Activated CD4-positive, CD25-positive, alpha-beta regulatory T cell (primary cell): Measurements from ENCODE around the gene RNF224.
"Not testable (repeated sequence)": the region's sequence is repeated elsewhere in the genome, so short reads cannot be mapped to it uniquely, and the experiment has no call there.

Experiments used
- DNase-seq, 4 experiments: peaks; one replicate each; lab custom pipeline; 2025; lab: John Stamatoyannopoulos, UW

RNF224 gene

DNA sequence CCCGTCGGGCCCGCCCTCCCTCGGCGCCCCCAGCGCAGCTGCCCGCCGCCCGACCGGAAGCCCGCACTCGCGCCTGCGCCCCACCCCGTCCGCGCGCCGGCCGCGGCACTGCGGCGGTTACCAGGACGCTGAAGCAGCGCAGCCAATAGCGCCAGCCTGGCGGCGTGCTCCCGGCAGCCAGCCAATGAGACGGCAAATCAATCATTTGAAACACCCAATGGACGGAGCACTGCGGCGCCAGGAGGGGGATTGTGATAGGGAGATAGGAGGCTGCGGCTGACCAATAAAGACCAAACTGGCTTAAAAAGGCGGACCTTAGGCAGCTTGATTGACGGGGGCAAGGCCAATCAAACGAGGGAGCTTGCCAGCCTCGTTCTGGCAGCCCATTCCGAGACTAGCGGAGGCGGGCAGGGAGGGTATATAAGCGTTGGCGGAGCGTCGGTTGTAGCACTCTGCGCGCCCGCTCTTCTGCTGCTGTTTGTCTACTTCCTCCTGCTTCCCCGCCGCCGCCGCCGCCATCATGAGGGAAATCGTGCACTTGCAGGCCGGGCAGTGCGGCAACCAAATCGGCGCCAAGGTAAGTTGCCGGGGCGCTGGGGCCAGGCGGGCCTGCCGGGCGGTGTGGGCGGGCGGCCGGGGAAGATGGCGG, 13.7 kb downstream of the RNF224 start, which contains the start of gene TUBB4B:
TSS of gene TUBB4B (plus strand) at position 447 of the 649 bp plus-strand sequence. CDS start at position 521, 74 bp downstream.
- DNase-seq, result peak; percentile 91 to 100 (median 96)

DNA sequence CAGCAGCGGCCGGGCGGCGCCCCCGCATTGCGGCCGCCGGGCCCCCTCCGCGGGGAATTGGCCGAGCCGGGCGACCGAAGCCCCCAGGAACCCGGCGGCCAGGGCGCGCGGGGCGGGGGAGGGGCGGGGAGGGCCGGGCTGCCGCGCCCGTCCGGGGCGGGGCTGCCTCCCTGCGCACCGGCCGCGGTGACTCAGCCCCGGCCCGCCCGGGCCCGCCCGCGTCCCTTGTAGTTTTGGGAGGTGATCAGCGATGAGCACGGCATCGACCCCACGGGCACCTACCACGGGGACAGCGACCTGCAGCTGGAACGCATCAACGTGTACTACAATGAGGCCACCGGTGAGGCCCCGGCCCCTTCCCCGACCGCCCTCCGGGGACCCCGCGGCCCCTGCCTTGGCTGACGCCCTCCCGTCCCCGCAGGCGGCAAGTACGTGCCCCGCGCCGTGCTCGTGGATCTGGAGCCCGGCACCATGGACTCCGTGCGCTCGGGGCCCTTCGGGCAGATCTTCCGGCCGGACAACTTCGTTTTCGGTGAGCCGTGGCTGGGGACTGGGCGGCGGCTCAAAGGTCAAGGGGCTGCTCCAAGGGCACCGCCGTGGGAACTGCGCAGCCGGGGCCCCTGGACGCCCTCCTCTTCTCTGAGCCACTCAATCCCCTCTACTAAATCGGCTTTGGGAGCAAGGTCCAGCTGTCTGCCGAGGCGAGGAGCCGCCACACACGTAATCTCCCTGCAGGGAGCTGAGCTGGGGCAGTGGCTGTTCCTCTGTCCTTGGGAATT, 14.4 kb downstream of the RNF224 start:
- DNase-seq, result peak; percentile 37 to 69 (median 50)

DNA sequence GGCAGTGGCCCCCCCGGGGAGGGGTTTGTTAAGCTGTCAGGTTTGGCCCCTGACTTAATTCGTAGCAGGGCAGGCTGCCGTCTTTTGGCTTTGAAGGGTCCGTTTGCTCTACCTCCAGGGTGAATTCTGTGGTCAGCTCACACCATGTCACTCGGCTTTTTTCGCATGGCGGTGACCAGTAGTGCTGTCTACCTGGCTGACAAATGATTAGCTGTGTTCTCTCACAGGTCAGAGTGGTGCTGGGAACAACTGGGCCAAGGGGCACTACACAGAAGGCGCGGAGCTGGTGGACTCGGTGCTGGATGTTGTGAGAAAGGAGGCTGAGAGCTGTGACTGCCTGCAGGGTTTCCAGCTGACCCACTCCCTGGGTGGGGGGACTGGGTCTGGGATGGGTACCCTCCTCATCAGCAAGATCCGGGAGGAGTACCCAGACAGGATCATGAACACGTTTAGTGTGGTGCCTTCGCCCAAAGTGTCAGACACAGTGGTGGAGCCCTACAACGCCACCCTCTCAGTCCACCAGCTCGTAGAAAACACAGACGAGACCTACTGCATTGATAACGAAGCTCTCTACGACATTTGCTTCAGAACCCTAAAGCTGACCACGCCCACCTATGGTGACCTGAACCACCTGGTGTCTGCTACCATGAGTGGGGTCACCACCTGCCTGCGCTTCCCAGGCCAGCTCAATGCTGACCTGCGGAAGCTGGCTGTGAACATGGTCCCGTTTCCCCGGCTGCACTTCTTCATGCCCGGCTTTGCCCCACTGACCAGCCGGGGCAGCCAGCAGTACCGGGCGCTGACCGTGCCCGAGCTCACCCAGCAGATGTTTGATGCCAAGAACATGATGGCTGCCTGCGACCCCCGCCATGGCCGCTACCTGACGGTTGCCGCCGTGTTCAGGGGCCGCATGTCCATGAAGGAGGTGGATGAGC, 15.2 kb downstream of the RNF224 start:
- DNase-seq, result no peak

DNA sequence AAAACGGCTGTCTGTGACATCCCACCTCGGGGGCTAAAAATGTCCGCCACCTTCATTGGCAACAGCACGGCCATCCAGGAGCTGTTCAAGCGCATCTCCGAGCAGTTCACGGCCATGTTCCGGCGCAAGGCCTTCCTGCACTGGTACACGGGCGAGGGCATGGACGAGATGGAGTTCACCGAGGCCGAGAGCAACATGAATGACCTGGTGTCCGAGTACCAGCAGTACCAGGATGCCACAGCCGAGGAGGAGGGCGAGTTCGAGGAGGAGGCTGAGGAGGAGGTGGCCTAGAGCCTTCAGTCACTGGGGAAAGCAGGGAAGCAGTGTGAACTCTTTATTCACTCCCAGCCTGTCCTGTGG, 15.9 kb downstream of the RNF224 start:
- not testable (repeated sequence) for DNase-seq

DNA sequence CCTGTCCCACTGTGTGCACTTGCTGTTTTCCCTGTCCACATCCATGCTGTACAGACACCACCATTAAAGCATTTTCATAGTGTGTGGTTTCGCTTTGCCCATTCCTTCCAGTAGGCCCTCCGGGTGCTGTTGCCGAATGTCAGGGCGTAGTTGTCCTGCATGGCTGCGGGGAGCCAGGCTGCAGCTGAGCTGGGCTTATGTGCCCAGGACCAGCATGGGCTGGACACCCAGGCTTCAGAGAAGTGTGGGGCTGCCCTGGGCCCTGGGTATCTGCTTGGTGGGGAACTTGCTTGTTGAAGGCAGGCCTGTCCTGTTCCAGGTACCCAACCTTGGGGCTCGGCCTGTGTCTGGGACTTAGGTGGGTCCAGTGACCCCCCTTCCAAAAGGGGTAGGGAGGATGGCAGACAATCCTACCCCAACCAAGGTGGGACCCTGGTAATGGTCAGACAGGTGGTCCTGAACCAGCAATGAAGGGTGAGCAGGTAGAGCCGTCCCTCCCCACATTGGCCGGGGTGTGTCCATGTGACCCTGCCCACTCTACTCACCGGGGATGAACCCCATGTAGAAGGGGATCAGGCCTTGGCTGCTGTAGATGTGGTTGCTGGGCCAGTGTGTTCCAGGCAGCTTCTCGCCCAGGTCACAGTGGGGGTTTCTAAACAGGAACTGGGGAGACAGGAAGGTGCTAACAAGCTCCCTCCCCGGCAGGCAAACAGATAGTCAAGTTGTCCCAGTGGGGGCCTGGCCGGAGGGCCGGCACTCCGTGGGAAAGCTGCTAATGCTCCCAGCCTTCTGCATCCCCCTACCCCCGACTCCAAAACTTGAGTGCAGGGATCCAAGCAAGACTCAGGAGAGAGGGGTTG, 16.6 kb downstream of the RNF224 start:
- no peak for DNase-seq

DNA sequence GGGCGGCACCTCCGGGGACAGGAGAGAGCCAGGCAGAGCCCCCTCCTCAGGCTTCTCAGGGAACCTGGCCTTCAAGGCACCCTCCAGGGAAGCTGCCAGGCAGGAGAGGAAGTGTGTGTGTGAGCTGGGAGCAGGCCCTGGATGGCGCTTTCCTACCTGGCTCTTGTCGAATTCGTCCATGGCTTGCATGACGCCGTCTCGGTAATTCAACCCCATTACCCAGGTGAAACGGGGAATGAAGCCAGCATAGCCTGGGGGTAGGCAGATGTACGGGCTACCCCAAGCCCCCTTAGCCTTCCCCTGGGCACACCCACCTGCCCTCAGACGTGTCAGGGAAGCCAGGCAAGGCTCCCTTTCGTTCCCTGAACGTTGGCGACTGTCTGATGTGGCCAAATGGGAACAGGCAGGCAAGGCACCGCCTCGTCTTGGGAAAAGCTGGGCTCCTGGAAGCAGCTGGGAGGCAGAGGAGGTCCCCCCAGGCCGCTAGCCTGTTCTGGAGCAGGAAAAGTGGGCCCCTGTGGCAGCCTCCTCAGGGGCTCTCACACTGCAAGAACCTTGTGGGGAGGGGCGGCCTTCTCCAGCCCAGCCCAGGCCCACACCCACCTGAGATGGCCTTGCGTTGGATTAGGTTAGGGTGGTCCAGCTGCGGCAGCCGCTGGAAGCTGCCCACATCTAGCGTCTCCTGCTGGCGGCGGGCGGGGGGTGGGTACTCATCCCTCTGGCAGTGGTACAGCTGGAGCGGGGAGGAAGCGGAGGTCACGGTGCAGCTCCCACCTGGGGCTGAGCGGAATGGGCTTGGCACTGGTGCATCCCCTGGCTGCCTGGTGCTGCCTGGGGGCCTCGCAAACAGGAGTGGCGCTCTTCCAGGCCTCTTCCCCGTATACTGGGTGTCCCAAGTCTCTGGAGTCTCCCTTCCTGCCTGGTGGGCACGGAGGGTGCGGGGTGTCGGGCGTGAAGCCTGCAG, 17.5 kb downstream of the RNF224 start:
- no peak for DNase-seq

DNA sequence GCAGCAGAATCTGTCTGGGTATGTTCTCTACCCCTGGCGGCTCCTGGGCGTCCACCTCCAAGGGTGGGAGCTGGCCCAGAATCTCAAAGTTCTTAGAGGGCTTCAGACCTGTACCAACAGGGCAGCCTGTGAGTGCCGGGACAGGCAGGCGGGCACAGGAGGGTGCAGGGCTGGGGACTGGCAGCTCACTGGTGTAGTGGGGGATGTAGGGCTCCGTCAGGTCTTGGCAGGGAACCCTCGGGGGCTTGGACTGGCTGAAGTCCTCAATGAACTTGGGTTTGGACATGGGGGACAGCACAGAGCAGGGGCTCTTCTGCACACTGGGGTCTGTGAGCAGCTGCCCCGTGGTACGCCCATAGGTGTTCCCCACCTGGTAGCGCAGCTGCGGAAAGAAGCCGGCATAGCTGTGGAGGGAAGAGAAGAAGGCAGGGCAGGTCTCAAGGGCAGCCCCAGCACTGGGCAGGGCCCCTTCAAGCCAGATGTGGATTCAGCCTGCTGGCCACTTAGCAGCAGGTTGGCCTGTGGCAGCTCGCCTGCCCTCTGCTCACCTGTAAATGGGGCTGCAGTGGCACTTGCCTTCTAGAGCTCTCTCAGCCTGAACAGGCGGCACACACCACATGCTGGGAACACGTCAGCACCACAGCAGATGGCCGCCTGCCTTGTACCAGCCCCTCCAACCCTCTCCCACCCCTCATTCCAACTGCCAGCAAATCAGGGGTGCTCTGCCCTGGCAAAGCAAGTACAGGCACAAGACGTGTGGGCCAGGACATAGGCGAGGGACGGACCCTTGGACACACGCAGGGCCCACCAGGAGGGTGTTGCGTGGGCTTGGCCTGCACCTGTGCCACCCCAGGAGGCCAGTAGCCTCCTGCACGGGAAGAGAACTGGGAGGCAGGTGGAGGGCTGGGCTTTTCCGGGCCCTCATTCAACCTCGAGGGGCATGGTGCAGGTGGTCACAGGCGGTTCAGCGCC, 18.4 kb downstream of the RNF224 start:
- DNase-seq, result no peak

DNA sequence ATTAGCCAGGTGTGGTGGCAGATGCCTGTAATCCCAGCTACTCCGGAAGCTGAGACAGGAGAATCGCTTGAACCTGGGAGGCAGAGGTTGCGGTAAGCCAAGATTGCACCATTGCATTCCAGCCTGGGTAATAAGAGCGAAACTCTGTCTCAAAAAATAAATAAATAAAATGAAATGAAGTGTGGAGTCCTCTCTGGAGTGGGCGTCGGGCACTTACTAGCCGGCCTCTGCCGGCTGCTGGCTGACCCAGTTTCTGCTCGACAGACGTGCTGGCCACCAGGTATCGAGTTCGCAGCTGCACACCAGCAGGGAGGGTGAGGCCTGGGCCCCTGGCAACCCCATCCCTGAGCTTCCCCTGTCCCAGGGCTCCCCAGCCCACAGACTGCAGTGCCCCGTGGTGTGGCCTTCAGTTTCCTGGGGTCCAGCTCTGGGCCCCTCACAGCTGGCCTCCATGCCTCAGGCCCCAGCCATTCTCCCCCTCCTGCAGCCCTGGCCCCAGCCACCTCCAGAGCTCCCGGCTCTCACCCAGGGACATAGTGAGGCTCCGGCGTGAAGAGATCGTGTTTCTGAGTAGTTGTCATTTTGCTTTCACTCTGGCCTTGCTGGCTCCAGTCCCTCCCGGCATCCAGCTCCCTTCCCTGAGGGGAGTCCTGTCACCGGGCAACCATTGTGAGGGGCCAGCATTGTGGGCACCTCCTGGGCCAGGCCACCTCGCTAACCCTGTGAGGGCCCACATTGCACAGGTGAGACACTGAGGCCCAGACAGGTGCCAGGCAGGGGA, 20.0 kb downstream of the RNF224 start:
- DNase-seq, result no peak

DNA sequence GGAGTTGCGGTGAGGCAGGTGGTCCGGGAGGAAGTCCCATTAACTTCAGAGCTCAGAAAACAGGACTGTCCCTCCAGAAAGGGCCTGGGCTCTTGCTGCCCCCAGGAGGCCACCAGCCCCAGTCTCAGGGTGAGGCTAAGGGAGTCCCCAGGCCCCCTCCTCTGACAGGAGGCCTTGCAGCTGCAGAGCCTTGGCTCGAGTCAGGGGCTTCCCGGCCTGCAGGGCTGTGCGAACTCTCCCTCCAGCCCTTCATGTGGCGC, 20.5 kb downstream of the RNF224 start:
- DNase-seq, result no peak

DNA sequence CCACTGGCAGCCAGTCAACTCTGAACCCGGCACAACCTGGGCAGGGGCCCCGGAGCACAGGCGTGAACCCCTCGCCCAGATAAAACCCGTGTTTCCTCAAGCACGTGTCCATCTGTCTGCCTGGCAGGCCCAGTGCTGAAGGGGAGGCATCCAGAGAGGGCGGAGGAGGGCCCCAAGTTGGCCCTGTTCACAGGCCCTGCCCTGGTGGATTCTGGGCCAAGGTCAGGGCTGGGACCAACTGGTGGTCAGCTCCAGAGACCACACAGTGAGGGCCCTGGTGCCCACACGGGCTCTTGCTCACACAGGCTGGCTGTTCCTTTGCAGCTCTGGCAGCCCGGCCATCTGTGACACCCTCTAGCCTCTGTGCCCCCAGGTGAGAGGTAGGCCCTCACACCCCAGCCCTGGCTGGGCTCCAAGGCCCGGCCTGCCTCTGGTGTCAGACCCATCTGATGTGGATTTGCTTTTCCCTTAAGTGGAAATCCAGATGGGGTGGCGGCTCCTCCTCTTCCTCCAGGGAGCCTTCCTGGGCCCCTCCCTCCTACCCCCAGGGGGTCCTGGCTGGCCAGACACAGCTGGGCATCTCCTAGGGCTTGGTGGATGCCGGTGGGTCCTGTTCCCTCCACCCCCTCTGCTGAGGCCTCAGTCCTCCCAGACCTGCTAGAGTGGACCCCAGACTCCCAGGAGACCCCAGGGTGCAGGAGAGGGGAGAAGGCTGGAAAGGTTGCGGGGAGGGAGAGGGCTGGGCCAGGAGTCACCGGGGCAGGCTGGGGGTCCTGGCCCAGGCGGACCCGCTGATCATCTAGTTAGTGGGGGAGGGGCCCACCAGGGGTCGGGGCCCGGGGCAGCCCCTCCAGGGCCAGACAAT, 23.3 kb downstream of the RNF224 start:
- no peak for DNase-seq

DNA sequence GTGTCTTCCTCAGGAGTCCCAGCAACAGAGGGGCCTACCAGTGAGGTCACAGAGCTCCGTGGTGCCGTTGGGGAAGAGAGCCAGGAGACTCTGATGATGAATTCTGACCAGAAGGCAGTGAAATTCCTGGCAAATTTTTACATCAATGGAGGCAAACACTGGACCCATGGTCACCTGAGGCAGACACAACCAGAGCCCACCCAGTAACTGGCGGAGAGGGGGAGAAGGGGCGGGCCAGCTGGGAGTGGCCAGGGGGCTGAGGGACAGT, 23.8 kb downstream of the RNF224 start, which contains the start of gene STPG3:
TSS of gene STPG3 (plus strand) at position 93 of the 268 bp plus-strand sequence. CDS start at position 94, 1 bp downstream.
- DNase-seq, result no peak

DNA sequence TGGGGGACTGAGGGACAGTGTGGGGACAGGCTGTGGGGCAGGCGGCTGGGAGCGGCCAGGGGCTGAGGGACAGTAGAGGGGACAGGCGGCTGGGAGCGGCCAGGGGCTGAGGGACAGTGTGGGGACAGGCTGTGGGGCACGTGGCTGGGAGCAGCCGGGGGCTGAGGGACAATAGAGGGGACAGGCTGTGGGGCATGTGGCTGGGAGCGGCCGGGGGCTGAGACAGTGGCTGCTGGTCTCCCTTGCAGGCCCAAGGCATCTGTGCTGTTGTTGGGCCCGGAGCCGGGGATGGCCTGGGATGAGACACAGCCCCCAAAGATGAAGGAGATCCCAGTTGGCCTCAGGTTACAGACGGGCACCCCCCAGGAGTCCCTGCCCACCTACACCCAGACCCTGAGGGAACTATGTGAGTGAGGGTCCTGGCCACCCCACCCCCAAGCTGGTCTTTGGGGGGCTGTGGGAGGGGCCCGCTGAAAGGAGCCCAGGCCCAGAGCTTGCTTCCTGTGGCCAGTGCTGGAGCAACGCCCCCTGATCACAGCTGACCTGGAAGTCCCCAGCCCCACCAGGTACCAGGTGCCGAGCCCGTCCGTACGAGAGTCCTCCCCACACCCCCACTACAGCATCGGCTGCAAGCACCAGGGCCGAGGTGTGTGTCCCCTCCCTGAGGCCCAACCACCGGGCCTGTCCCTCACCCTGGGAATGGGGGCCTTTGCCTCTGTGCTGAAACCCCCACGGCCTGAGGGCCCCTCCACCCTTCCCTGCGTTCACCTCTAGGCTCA, 24.4 kb downstream of the RNF224 start:
- no peak for DNase-seq

DNA sequence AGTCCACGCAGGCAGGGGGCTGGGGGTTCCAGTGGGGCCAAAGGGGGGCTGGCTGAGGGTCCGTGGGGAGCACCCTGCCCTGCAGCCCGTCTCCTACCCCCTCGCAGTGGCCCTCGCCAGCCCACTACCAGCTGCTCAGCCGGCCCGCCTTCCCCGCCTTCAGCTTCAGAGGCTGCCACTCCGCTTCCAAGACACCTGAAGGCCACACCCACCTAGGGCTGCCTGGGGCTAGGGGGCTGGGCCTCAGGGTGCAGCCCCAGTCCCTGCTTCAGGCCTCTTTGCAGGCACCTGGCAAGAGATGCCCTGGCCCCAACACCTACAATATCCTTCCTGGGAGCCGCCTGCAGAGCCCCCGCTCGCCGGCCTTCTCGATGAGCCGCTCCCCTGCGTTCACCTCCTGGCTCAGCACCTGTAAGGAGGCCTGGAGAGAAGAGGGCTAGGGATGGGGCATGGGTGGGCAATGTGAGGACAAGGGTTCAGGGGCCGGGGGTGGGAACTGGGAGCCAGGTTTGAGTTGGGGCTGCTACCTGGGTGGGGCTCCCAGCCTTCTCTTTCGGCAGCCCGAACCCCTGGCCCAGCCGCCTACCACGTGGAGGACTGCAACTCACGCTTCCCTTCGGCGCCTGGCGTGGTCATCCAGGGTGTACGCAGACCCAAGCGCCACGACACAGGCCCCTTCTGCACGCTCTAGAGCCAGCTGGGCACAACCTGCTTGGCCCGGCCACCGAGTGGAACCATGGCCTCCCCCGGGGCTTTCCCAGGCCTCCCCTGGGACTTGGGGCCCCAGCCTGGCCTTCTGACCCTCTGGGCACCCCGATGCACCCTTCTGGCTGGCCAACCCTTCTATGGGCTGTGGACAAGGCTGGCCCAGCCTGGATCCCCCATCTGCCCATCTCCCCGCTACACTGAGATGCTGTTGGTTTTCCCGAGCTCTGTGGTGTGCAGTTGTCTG, 25.5 kb downstream of the RNF224 start:
- DNase-seq, result no peak

DNA sequence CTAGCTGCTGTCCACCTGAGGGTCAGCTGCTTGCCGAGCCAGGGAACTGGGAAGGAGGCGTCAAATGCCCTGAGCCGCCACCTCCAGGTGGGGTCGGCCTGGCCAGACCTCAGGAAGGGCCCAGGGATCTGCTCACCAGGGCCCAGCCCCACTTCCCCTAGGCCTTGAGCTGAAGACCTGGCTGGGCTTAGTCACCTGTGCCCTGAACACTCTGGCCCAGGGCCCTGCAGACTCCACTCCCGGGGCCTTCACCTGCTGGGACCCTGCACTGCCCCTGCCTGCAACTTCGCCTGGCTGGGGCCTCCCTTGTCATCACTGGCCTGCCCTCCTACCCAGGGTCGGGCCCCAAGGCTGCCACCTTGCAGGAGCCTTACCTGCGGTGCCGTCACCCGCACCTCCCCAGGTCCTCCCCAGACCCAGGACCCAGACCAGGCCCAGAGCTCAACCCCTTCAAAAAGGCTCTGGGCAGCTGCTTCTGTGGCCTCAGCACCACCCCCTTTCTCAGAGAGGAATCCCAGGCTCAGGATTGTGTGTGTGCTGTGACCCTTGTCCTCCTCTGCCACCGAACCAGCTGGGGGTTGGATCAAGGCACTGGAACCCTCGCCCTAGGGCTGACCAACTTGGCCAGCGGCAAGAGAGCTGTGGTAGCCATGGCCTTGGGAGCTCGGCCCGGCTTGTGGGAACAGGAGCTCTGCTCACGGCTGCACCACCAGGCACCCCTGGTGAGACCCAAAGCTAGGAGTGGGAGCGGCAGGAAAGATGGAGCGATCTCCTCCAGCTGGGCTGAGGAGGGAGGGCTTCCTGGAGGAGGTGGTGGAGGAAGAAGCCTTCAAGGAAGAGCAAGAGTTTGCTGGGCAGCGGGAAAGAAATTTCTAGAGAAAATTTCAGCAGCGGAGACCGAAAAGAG, 26.7 kb downstream of the RNF224 start:
- no peak for DNase-seq
